Neutrophil (primary cell): Measurements from ENCODE around the gene GET4.

ENCODE experiments used
- H3K27ac ChIP-seq: fragments of 200-600 bp; sonication (generic); 2 replicates; pipeline ENCODE4 v1.5.1; 2016; ENCODE audit warnings: mild to moderate bottlenecking, moderate library complexity
- H3K27me3 ChIP-seq: fragments of 200-600 bp; sonication (generic); 2 replicates; pipeline ENCODE4 v1.6.0; 2016; ENCODE audit warnings: mild to moderate bottlenecking
- H3K36me3 ChIP-seq: fragments of 200-600 bp; sonication (generic); 2 replicates; pipeline ENCODE4 v1.5.1; 2017
- H3K4me1 ChIP-seq, 2 experiments: fragments of 200-600 bp in 1 of 2; sonication (generic) in 1 of 2; 1 replicate in 1 of 2; 2 replicates in 1 of 2; pipeline versions ENCODE4 v1.5.1 to v1.6.1; 2013 to 2016; ENCODE audit warnings: low read depth in 1 of 2, low read length in 1 of 2, mild to moderate bottlenecking in 1 of 2, moderate library complexity in 1 of 2; ENCODE audit not compliant: control insufficient read depth in 1 of 2, insufficient read depth in 1 of 2
- H3K4me3 ChIP-seq, 2 experiments: fragments of 200-600 bp in 1 of 2; sonication (generic) in 1 of 2; 1 replicate in 1 of 2; 2 replicates in 1 of 2; pipeline ENCODE4 v1.5.1; 2013 to 2016; ENCODE audit warnings: low read depth in 1 of 2, low read length in 1 of 2, mild to moderate bottlenecking in 1 of 2, moderate library complexity in 1 of 2
- H3K9me3 ChIP-seq: fragments of 200-600 bp; sonication (generic); 2 replicates; pipeline ENCODE4 v1.5.1; 2016
- CTCF ChIP-seq: fragments of 200-600 bp; sonication (generic); IDR thresholded peaks from 2 replicates; pipeline ENCODE4 v1.5.1; 2016; ENCODE audit warnings: antibody characterized with exemption

Gene GET4

GRCh38 chr7:919114-919442 is 42.7 kb downstream of the GET4 start:
- no peak for TF ChIP-seq CTCF
- Histone ChIP-seq H3K4me3 (no peak overlapping the region), H3K4me1 (peaks cover 18 to 24% of the 10 kb centered on the region in 2 experiments)

GRCh38 chr7:919924-920341 is 43.6 kb downstream of the GET4 start:
- no peak for TF ChIP-seq CTCF
- peaks cover 43% of the 10 kb centered on the region for H3K36me3 ChIP-seq
- H3K4me3 ChIP-seq = no peak overlapping the region
- peaks cover 17% of the 10 kb centered on the region for H3K27me3 ChIP-seq
- H3K4me1 ChIP-seq = peaks cover 18 to 29% of the 10 kb centered on the region in 2 experiments
- no peak overlapping the region for H3K27ac ChIP-seq
- H3K9me3 ChIP-seq = no peaks in the 10 kb centered on the region

More at GRCh38 chr7:919114-919442, 42.7 kb downstream of the GET4 start:
- peaks cover 12% of the 10 kb centered on the region for H3K27me3 ChIP-seq
- H3K9me3 ChIP-seq = no peaks in the 10 kb centered on the region
- H3K27ac ChIP-seq = no peak overlapping the region
- H3K36me3 ChIP-seq = peaks cover 41% of the 10 kb centered on the region

- Histone ChIP-seq H3K4me1 (peaks cover 18 to 29% of the 10 kb centered on the region in 2 experiments), H3K27ac (no peak overlapping the region), H3K4me3 (no peak overlapping the region), H3K36me3 (peaks cover 41% of the 10 kb centered on the region), H3K9me3 (no peaks in the 10 kb centered on the region), H3K27me3 (peaks cover 20% of the 10 kb centered on the region)
- no peak for TF ChIP-seq CTCF
Measured at GRCh38 chr7:920351-921070, 44.2 kb downstream of the GET4 start.

- TF ChIP-seq CTCF = no peak
Measured at GRCh38 chr7:921071-921461, 44.7 kb downstream of the GET4 start.

GRCh38 chr7:921581-922333 is 45.4 kb downstream of the GET4 start:
- Histone ChIP-seq H3K4me3 (no peak overlapping the region), H3K9me3 (no peaks in the 10 kb centered on the region), H3K27ac (no peak overlapping the region), H3K27me3 (peaks cover 23% of the 10 kb centered on the region), H3K4me1 (peaks cover 18 to 29% of the 10 kb centered on the region in 2 experiments), H3K36me3 (peaks cover 42% of the 10 kb centered on the region)
- TF ChIP-seq CTCF = no peak

More at GRCh38 chr7:921071-921461, 44.7 kb downstream of the GET4 start:
- Histone ChIP-seq H3K9me3 (no peaks in the 10 kb centered on the region), H3K36me3 (peaks cover 42% of the 10 kb centered on the region), H3K4me3 (no peak overlapping the region), H3K4me1 (peaks cover 18 to 29% of the 10 kb centered on the region in 2 experiments), H3K27me3 (peaks cover 23% of the 10 kb centered on the region), H3K27ac (no peak overlapping the region)
